NCI-H1092 treated with DMSO at 0.1 percent for 48 hours (cell line): Measurements from ENCODE around the gene SND1.
"Not testable (repeated sequence)": the region's sequence is repeated elsewhere in the genome, so short reads cannot be mapped to it uniquely, and the experiment has no call there.

ENCODE experiments used
- DNase-seq: peaks from one replicate; lab custom pipeline; 2025; lab: John Stamatoyannopoulos, UW

SND1 gene

DNA sequence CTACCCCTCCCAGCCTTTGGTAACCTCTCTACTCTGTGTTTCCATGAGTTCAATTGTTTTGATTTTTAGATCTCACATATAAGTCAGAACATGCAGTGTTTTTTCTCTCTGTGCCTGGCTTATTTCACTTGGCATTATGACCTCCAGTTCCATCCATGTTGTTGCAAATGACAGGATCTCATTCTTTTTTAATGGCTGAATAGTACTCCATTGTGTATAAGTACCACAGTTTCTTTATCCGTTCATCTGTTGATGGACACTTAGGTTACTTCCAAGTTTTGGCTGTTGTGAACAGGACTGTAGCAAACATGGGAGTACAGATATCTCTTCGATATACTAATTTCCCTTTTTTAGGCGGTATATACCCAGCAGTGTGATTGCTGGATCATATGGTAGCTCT lies 237.7 kb downstream of the SND1 start:
- DNase-seq, result no peak

DNA sequence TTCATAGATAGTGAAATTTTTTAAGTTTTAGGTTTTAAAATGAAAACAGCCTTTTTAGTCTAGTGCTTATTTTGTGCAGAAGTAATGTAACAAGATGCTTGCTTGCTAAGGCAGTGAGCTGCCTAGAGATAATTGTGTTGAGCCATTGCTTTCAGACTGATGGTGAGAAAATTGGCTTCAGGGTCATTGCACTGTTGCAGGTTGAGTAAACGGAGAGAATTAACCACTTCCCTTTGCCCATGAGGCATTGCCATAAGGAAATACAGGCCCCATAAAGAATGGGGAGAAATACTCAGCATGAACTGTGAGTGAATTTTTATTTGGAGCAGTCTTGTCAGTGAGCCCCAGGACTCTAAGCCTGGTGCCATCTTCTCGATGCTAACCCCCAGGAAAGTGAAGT lies 238.7 kb downstream of the SND1 start:
- no peak for DNase-seq

DNA sequence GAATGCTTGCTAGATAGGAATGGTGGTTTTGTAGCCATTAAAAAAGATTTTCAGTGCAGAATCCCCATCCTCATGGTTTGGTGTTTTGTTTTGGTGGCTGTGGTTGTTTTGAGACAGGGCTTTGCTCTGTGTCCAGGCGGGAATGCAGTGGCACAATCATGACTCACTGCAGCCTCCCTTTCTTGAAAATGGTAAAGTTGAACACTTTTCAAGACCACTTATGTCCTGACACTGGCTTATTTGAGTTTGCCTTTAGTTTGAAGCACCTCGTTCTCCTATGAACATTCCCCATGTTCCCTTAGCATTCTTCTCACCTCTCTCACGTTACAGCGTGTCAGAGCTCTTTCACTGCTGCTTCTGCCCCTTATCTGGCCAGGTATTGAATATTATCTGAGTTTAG lies 239.2 kb downstream of the SND1 start:
- DNase-seq, result no peak

DNA sequence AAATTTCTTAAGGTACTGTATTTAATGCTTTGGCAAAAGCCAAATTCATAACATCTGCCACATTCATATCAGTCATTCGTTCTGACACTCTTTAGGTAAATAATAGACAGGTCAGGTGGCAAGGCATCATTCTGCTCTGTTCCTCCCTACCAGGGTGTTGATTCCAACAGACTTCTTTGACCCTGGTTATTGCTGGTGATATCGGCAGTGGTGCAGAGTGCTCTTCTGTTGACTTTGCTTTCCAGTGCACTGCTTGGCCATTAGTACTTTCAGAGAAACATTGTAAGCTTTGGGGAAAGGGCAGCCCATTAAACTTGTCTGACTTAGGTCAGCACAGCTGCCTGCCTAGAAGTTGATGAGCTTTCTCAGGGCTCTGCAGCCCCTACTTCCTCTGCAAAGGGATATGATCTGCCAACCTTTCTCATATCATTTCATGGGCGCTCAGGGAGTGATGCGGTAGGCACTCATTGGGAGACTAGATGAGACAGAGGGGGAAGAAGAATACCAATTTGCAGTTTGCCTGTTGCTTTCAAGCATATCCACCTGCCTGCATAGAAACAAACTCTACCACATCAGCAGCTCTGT lies 240.0 kb downstream of the SND1 start:
- DNase-seq, result no peak

DNA sequence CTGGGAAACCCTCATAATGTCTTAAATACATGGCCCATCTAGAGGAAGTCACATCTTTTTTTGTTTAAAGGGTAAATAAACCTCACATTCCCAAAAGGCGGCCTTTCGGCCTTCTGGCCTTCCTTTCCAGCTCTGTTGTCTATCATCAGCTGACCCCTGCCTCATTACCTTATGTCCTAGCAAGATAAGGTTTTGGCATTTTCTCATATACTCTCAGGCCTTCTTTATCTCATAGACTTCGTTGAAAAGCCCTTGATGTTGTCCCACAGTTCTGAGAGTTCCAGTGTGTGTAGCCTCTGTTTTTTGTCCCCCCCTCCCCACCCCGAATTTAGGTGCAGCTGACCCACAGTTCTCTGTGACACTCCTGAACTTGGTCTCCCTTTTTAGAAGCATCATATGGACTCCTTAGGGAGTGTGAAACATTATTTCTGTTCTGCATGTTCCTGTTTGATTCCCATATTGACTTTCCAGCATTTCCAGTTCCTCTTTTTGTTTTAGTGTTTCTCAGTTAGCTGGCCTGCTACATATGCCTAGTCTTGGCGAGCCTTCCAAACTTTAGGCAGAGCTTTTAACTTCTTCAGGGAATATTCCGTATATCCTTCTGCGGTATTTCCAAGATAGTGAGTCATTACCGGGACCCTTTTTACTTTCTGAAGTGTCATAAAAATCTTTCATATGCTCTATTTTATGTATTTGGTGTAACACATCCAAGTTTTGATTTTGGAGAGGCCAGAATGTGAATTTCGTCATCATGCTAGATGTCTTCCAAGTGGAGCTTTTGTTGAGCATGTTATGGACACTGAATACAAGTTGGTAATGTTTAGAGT lies 240.7 kb downstream of the SND1 start:
- DNase-seq, result no peak

DNA sequence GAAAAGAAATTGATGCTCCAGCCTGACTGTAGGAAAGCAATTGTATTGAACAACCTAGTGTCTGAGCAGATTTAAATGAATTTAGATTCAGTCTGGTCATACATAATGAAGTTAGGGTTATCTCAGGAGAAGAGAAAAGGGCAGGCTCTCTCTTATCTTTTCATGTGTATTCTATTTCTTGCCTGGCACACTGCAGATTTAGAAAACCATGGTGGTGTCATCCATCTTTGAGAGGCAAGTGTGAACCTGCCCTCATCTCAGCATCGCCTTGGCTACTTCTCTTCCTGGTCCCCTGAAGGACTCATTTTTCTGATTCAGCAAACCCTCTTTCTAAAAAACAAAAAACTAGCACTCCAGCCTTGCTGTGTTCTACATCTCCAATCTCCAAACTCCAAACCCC lies 241.6 kb downstream of the SND1 start:
- no peak for DNase-seq

DNA sequence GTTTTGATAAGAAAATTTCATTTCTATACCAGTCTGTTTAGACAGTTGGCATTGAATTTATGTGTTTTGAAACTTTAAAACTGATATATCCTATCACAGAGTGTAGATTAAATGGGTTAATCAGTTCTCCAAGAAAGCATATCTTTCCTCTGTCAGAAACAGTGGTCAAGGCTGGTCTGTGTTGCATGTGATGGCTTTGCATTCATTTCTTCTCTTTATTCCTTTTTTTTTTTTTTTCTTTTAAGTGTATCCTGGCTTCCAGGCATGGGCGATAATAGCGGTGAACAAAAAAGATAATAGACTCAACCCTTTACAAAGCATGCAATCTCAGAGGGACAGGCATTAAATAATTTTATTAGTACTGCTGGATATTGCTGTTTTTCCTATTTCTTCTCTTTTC lies 242.6 kb downstream of the SND1 start:
- DNase-seq, result no peak

DNA sequence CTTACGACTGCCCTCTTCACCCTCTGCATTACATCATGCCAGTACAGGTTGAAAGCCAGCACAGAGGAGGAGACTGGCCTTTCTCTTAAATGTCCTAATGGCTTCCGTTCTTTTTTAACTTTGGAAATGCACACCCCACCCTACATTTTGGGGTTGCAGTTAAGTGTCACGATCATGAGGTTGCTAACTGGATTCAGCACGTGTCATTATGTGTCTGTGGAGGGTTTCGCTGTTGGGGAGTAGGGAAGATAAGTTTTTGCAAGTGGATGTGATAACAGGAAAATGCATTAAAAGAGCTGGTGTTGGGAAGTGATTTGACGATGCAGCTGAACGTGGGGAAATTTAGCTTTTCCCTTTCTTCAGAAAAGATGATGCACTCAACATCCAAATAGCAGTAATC lies 243.4 kb downstream of the SND1 start:
- DNase-seq, result no peak

DNA sequence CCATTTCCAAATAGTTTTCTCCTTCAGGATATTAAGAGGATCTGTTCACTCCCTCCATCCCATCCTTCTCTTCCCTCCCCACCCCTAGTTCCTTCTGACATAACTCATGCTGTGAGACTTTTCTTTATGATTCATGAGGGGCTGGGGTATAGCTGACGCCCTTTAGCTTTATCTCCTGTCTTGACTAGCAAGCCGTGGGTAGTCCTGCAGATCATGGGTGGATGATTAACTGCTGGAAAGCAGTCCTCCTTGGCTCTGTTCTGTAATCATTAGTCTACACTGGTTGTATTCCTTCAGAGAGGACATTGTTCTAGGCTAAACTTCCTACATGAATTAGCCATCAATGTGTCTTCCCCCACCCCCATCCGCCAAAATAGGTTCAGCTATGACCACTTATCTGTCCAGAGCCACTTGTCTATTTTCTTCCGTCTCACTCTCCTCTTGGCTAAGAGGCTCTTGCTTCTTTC lies 243.9 kb downstream of the SND1 start:
- DNase-seq, result no peak

DNA sequence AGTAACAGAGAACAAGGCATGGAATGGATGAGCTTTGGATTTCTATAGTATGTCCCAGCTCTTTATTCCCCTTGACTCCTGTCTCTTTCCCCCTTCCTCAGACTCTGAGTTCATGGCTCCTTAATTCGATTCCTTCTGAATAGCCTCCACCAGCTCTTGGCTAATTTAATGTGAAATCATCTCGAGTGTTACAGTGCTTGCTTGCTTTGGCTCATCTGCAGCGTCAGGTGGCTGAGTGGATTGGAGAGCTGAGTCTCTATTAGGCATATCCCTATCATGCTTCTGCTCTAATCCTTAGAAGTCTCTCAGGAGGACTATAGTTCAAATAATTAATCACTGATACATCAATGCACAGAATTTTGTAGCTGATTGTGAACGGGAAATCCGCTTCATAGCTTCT lies 244.7 kb downstream of the SND1 start:
- no peak for DNase-seq

DNA sequence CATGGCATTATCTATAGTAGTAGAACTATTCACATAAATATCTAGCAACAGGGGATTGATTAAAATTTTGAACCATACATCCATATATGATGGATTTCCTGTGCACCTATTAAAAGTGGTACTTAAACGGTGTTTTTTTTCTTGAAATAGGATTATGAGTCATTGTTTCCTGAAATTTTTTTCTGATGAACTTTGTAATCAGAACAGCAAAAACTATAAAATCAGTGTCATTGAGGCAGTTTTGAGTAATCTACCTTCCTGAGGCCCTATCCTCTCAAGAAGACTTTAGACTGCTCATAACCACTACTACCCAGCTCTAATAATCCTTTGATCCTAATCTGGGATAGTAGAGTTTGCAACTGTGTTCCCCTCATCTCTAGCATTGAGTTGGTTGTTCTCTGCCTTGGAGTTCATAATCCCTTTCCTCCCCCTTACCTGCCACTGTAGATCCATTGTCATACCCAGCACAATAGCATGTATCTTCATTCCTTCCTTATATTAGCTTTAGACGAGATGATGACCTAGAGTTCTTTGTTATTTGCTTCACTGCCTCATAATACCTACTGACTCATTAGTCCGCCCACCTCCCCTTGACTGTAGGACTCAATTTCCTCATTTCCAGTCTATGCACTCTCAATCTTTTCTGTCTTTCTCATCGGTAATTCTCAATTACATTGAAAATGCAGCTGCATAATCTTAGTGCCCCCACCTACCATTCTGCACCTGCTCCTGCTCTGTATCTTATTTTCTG lies 245.9 kb downstream of the SND1 start:
- DNase-seq, result no peak

DNA sequence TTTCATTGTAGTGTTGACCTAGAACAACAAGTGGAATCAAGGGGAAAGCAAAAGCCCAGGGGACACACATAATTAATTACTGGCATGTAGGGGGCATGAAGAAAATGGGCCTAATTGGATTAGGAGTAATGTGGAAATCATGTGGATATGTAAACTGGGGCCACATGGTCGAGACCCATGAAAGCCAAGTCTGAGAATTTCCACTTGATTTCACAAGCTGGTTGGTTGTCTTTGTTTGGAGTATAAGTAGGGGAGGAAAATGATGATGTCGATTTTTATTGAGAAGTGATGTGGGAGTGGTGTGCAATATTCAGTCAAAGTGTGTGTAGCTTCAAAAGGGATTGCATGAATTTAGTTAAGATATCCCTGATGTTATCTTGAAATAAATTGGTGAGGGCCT lies 247.4 kb downstream of the SND1 start:
- DNase-seq, result no peak

DNA sequence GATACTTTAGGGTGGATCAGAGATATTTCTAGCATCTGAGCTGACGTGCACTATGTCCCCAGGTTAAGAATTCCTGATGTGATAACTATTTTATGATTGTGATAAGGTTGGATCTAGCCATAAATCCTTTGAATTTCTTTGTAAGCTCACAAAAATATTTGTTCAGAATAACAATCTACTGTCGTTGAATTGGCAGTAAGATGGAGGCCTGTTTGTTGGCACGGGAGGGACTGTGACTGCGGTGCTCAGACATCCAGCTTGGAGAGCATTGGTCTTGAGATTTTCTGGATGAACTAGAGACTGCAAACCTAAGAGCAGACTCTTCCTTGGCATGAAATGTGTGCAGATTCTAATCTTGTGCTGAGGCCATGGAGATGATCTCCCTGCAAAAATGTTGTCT lies 248.1 kb downstream of the SND1 start:
- DNase-seq, result no peak

DNA sequence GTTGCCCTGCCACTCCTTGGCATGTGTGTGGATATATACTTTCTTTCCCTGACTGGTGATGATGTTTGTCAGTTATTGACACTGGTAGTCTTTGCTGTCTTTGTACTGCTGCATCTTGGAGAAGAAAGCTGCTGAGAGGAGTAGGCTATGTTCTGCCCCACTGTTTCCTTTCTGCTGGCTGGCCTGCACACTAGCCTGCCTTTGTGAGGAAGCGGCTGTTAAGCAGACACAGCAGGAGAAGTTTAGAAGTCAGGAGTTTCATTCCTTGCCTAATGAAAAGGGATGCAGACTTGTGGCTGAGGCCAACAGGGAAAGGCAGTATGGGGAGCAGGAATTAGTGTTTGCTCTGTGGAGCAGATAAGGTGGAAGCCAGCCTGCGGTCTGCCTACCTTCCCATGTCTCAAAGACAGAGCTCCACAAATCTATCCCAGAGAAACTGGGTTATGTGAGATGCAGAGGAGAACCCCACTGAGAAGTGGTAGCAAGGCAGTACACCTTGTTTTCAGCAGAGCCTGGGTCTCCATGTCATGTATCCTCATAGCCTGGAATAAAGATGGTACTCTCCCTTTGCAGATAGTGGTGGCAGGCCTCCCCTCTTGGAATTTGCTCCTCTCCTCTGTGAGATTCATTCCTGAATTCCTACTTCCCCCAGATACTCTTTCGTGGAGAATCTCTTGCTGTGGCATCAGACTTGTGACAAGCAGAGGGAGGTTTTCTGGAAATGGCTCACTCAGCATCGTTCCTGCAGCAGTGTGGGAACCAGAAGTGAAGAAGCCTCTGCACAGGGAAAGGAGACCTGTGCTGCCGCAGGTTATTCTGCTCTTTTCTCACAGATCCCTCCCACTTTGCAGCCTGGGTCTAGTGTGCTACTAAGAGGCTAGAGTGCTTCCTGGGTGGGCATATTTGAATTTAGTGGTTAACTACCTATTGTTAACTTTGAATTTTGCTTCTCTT lies 249.0 kb downstream of the SND1 start:
- no peak for DNase-seq

DNA sequence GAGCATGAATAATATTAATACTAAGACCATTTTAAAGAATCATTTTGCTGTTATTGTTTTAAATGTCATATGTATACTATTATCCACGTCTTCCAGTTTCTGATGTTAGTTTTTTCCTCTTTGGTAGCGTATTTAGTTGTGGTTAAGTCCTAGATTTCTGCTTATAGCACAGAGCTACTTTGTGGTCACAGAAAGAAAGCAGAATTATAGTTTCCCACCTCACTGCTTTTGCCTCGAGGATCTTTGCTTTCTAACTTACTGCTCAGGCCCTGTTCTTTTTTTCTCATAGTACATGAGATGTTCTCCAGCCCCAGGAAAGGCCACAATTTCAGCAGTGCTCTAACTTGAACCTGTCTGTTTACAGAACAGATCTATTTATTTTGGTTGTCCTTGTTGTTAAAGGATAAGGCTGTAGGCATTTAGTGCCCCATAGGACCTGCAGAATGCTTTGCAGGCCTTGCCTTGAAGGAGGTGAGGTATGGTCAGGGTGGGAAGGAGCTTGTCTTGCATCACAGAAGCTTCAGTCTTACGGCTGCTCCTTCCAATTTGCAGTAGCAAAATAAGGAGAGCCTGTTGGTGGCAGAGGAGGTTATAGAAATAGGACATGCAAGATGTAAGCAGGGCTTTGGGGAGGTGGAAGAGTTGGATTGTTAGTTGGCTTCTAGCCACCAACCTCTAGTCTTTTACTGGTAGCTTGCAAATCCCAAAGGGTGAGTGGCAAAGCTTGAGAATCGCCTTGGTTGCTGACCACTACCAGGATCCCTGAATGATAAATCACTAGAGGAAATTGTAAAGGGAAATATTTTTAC lies 250.1 kb downstream of the SND1 start:
- no peak for DNase-seq

DNA sequence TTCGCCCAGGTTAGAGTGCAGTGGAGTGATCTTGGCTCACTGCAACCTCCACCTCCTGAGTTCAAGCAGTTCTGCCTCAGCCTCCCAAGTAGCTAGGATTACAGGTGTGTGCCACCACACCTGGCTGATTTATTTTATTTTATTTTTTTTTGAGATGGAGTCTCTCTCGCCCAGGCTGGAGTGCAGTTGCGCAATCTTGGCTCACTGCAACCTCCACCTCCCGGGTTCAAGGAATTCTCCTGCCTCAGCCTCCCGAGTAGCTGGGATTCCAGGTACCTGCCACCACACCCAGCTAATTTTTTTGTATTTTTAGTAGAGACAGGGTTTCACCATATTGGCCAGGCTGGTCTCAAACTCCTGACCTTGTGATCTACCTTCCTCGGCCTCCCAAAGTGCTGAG lies 250.8 kb downstream of the SND1 start:
- not testable (repeated sequence) for DNase-seq

DNA sequence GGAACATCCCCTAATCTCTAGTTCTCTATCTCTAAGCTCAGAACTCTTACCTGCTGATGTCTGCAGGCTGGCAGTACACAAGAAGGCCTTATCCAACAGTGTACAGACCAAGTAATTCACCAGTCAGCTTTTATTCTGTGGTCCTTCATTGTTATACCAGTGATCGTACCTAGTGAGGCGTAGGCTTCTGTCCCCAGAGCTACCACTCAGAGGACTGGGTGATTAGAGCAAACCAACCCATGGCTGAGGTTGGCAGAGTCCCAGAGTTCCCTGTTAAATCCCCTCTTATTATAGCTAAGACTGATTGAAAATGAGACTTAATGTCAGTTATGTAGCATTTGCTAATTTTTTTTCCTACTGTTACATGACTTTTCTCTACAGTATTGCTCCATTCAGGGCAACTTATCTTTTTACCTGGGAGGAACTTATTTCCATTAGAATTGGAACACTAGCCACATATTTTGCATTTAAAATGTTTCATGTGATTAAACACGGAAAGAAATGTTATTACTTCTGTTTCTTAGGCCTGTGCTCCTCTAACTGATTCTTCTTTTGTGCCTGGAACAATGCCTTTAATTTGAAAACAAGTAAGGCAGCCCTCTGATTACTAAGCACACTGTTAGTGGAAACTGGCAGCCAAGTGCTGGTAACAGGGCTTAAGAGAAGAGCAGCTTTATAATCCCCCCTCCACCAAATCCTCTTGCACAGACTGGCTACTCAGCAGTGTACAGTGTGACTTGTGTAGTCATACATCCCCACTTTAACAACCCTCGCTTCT lies 252.1 kb downstream of the SND1 start:
- no peak for DNase-seq

DNA sequence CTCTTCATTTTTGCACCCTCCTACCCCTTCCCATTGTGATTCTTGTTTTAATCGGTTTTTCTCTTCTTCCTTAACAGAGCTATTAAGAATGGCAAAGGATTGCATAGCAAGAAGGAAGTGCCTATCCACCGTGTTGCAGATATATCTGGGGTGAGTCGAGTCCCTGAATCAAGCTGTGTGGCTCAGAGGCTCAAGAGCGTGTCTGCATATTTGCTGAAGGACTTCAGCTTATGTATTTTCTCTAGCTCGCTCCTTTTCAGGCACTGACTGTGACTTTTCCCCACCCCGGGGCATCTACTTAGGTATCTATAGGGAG lies 252.6 kb downstream of the SND1 start:
- DNase-seq, result no peak

DNA sequence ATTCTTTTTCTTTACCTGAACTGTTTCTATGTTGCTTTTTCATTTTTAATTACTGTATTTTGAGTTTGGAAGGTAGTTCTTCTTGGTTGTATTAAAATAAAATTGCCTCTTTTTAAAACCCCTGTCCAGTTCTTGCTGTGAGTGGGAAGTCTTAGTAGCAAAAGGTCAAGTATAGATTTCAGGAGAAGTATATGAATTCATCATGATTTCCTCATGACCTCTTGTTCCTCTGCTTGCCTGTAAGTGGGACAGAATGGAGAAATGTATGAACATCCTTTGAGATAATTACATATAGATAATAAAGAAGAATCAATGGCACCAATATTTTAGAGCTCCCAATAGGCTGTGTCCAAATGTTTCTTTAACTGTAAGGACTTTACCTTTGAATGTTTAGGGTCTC lies 253.0 kb downstream of the SND1 start:
- DNase-seq, result no peak

DNA sequence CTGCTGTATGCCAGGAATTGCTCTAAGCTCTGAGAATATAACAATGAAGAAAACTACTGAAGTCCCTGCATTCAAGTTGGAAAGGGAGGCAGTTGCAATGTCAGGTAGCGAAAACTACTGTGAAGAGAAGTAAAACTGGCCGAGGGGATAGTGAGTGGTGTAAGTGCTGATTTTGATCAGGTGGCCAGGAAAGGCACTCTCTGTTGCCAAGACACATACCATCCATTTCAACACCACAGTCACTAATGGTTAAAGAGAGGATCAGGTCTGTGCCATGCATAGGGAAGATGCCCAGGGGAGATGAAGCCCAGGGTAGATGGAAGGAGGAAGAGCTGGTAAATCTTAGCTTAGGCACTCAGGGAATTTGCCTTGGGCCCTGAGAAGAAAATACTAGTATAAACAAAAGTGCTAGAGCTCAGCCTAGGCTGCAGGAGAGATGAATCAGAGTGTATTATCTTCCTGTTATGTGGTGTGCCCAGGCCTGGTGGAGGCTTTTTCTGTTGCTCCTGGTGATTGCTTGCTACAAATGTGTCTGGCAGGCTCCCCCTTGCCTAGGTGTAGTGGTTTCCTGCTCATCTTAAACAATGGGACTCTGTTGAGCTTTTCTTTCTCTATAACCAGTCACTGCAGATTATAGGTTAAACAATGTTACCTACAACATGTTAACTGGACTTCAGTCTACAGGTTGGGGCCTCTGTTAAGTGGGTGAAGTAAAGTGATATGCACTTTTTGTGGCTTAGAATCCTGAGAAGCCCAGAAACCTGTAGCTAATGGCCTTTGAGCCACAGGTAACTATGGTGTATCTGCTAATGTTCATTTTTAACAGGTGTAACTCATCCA lies 253.7 kb downstream of the SND1 start:
- DNase-seq, result no peak
